ENCODE measurements around the gene SUPT3H.

GRCh38 chr6:45351076-45351475 is 26.7 kb downstream of the SUPT3H start:
- TF ChIP-seq EZH2 (IDR thresholded peaks at IDR 0.05; ENCODE audit: borderline replicate concordance, insufficient read depth, low read depth, low read length, poor library complexity, severe bottlenecking) (no peak), CTCF (IDR thresholded peaks at IDR 0.05) (no peak)

All from B cell (primary cell).